Lower leg skin (tissue), 4 donors: ENCODE data around the gene PDE8B. TPM values are rescaled to one million over a fixed set of nuclear protein-coding genes. Genes with fewer than 3 reads are reported as not detected.

Experiments used
- DNase-seq, 2 donors: peaks; one replicate each; pipeline ENCODE4 v3.0.0-alpha.2; 2019; ENCODE audit warnings: low spot score in 2 of 2
- H3K4me3 ChIP-seq: fragments of 200-600 bp; sonication (generic); 2 replicates; pipeline ENCODE4 v1.5.1; 2017; ENCODE audit warnings: mild to moderate bottlenecking, low read depth; ENCODE audit not compliant: poor library complexity, severe bottlenecking
- POLR2A ChIP-seq, 2 donors: fragments of 450-650 bp; IDR thresholded peaks; one replicate each; pipeline ENCODE4 v1.6.1; 2016 to 2017; ENCODE audit warnings: antibody characterized with exemption in 2 of 2, mild to moderate bottlenecking in 1 of 2, moderate library complexity in 1 of 2
- WGBS, 2 donors: methylation state at CpG; one replicate each; pipeline ENCODE4 v1.1.5; 2018; 5-methylcytosine and 5-hydroxymethylcytosine counted together
- intact Hi-C: fragments of 100-400 bp; cut with DNase I; formaldehyde crosslinking; loops from one replicate; pipeline ENCODE4 v1.15.0; 2023; ENCODE audit warnings: low total_unique reads
- total RNA-seq, 4 donors: library from RNA; depleted of rRNA; stranded (reverse); fragments of >200 nt; gene quantifications; one replicate each; pipeline ENCODE4 v1.1.0, GENCODE V29; 2016
- TF ChIP-seq, protein P1 (sequence below), 3 donors: fragments of 450-650 bp; IDR thresholded peaks; one replicate each; pipeline ENCODE4 v1.5.1; 2016; ENCODE audit warnings: antibody characterized with exemption in 3 of 3, mild to moderate bottlenecking in 3 of 3, moderate library complexity in 2 of 3

The PDE8B gene
- total RNA-seq, 4 donors from 2014 or later: 2.3 to 4.5 (median 2.6) TPM

DNA sequence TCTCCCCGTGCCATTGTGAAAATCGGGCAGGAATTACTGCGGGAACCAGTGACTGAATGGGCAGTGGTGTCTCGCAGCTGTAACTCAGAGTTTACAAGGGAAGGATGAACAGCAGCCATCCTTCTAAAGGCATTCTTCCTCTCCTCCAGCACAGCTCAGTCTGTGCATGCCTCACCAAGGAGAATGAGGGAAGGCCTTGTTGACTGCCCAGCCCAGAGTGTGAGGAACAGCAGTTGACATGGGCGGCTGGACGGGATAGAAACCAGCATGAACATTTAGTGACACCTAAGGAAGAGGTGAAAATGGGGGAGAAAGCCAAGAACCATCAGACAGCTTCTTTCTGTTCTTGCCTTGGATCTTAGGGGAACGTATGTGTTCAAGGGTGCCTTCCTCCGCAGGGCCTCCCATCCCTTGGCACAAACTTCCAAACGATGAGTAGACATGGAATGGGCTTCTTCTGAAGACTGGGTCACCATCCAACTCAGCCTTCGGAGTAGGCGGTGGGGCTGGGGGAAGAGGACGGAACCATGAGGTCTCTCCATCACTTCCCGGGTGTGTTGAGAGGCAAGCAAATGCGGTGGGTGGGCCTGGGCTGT lies 887 bp upstream of the PDE8B start:
- TF ChIP-seq, protein P1, sequence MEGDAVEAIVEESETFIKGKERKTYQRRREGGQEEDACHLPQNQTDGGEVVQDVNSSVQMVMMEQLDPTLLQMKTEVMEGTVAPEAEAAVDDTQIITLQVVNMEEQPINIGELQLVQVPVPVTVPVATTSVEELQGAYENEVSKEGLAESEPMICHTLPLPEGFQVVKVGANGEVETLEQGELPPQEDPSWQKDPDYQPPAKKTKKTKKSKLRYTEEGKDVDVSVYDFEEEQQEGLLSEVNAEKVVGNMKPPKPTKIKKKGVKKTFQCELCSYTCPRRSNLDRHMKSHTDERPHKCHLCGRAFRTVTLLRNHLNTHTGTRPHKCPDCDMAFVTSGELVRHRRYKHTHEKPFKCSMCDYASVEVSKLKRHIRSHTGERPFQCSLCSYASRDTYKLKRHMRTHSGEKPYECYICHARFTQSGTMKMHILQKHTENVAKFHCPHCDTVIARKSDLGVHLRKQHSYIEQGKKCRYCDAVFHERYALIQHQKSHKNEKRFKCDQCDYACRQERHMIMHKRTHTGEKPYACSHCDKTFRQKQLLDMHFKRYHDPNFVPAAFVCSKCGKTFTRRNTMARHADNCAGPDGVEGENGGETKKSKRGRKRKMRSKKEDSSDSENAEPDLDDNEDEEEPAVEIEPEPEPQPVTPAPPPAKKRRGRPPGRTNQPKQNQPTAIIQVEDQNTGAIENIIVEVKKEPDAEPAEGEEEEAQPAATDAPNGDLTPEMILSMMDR (IDR thresholded peaks at IDR 0.05): no peak
- TF ChIP-seq POLR2A (IDR thresholded peaks at IDR 0.05): no peak
- no peak for DNase-seq
- H3K4me3 ChIP-seq: no peak overlapping the region
- 69 to 76% methylated on average over 14 of the region's 14 CpGs for WGBS, 2 donors
- intact Hi-C loops: no loop called here

DNA sequence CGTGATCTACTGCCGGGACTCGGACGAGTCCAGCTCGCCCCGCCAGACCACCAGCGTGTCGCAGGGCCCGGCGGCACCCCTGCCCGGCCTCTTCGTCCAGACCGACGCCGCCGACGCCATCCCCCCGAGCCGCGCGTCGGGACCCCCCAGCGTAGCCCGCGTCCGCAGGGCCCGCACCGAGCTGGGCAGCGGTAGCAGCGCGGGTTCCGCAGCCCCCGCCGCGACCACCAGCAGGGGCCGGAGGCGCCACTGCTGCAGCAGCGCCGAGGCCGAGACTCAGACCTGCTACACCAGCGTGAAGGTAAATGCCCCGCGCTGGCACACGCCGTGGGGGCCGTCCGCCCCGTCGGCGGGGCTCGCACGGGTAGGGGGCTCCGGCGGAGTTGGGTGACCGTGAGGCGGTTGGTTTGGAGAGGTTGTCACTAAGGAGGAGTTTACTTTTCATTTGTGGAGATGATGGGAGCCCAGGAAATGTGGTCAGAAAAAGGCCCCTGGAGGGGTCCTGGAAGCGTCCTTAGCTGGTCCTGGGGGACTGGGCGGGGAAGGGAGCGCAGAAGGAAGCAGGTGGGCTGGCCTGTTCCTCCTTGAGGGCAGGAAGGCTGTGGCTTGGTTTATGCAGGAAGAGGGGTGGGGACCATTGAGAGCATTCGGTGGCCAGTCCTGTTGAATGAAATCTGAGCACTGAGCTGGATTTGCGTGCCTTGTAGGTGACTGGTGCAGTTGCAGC lies 647 bp downstream of the PDE8B start:
- no peak for DNase-seq
- WGBS, 2 donors: 2 to 3% methylated on average over 15 to 38 of the region's 61 CpGs
- intact Hi-C loops: no loop called here
- no peak for TF ChIP-seq POLR2A (IDR thresholded peaks at IDR 0.05)
- TF ChIP-seq, protein P1 (IDR thresholded peaks at IDR 0.05): no peak
- peak overlapping the region; percentile 39 for H3K4me3 ChIP-seq

DNA sequence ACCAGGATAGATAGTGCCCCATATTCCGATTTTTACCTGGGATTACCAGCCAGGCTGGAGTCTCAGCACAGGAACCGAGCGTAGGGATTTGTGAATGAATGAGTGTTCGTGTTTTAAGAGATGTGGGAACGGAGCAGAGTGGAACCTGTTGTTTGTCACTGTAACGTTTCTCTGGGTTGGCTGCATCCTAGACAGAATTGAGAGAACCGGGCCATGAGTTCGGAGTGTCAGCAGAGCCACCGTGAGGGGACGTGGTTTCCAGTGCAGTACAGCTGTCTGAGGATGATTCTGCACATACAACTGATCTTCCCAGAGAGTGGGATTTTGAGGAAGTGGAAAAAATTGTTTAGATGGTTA lies 1.2 kb downstream of the PDE8B start:
- no peak for TF ChIP-seq POLR2A (IDR thresholded peaks at IDR 0.05)
- TF ChIP-seq, protein P1 (IDR thresholded peaks at IDR 0.05): no peak
- intact Hi-C loops: no loop called here
- H3K4me3 ChIP-seq: no peak overlapping the region
- WGBS, 2 donors: 30 to 34% methylated on average over 10 of the region's 10 CpGs
- no peak for DNase-seq

DNA sequence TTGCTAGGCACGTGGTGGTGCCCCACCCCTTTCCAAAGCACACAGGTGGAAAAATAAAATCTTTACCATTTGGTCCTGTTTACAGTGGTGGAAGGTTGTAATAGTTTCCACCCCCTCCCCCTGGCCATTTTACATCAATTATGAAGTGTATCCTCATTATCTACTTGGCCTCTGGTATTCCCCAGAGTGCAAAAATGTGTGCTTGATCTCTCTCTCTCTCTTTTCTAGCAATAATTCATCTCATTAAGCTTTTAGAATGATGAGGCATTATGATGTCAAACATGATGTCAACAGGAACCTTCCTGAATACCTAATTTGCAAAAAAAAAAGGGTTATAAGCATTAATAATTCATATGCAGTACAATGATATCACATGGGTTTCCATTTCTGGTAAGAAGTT lies 3.1 kb downstream of the PDE8B start:
- no peak overlapping the region for H3K4me3 ChIP-seq
- WGBS, 2 donors: 53 to 68% methylated on average over 1 of the region's 1 CpG
- TF ChIP-seq, protein P1 (IDR thresholded peaks at IDR 0.05): no peak
- TF ChIP-seq POLR2A (IDR thresholded peaks at IDR 0.05): no peak
- no peak for DNase-seq
- intact Hi-C loops: no loop called here

DNA sequence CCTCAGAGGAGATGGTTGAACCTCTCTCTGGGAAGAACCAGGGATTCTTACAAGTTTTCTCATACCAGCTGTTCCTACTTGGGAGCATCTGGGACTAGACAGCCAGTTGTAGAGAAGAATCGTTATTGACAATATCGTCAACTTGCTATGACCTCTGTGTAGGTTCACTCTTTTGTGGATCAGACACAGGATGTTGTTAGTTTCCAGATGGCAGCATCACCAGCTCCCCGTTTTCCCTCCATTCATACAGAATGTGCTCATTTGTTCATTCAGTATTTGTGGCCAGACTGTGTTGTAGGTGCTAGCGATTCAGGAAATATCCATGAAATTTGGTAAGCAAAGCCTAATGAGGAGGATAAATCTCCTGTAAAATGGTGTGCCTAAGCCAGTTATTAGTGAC lies 3.7 kb downstream of the PDE8B start:
- H3K4me3 ChIP-seq: no peak overlapping the region
- TF ChIP-seq, protein P1 (IDR thresholded peaks at IDR 0.05): no peak
- TF ChIP-seq POLR2A (IDR thresholded peaks at IDR 0.05): no peak
- intact Hi-C loops: no loop called here
- 74 to 85% methylated on average over 4 of the region's 4 CpGs for WGBS, 2 donors
- DNase-seq: no peak
